K562 (cell line): ENCODE data around the gene LTBP4. TPM values are rescaled to one million over a fixed set of nuclear protein-coding genes. Genes with fewer than 3 reads are reported as not detected.

ENCODE experiments used
- CBX1 ChIP-seq: sonication (generic); IDR thresholded peaks from 2 replicates; pipeline ENCODE4 v1.6.1; 2016; ENCODE audit warnings: antibody characterized with exemption, low read depth, mild to moderate bottlenecking
- CBX3 ChIP-seq, 2 experiments: IDR thresholded peaks; 1 replicate in 1 of 2; 2 replicates in 1 of 2; pipeline ENCODE4 v1.6.1; 2012; ENCODE audit warnings: inconsistent platforms in 2 of 2, low read length in 2 of 2, borderline replicate concordance in 1 of 2, control low read depth in 1 of 2
- CCNT2 ChIP-seq: IDR thresholded peaks from 2 replicates; pipeline ENCODE4 v1.6.1; 2011; ENCODE audit warnings: borderline replicate concordance, low read depth, mild to moderate bottlenecking, moderate library complexity, mixed read lengths, low read length; ENCODE audit not compliant: insufficient read length; ENCODE audit errors: extremely low read depth
- CHD1 ChIP-seq: fragments of 200-600 bp; sonication (generic); IDR thresholded peaks from one replicate; pipeline ENCODE4 v1.6.1; 2012; ENCODE audit warnings: mild to moderate bottlenecking, moderate library complexity, low read length, inconsistent platforms
- ELF4 ChIP-seq: fragments of 450-650 bp; formaldehyde crosslinking; IDR thresholded peaks from 2 replicates; pipeline ENCODE4 v1.4.0; 2022; ENCODE audit warnings: missing genetic modification characterization
- ETV5 ChIP-seq: sonication (generic); formaldehyde crosslinking; IDR thresholded peaks from 2 replicates; pipeline ENCODE4 v1.4.0; 2020; ENCODE audit warnings: low read depth, mild to moderate bottlenecking, missing genetic modification reagents
- HDAC1 ChIP-seq, 2 experiments: fragments of 450-650 bp; IDR thresholded peaks; 2 replicates each; pipeline ENCODE4 v1.6.1; 2016 to 2017; ENCODE audit warnings: inconsistent platforms in 1 of 2, mild to moderate bottlenecking in 1 of 2, moderate library complexity in 1 of 2
- MCM3 ChIP-seq: fragments of 450-650 bp; IDR thresholded peaks from 2 replicates; pipeline ENCODE4 v1.6.1; 2016
- MYC ChIP-seq, 2 experiments: fragments of 250-450 bp in 1 of 2; sonication (Bioruptor Pico) in 1 of 2; IDR thresholded peaks; 2 replicates each; pipeline versions ENCODE4 v1.5.1 to v1.6.1; 2012 to 2021; ENCODE audit warnings: low read depth in 2 of 2, borderline replicate concordance in 1 of 2, improper control_type of control experiment in 1 of 2, low read length in 1 of 2, mild to moderate bottlenecking in 1 of 2, moderate library complexity in 1 of 2
- NFIX ChIP-seq: fragments of 250-450 bp; sonication (Bioruptor Pico); IDR thresholded peaks from 2 replicates; pipeline ENCODE4 v1.4.0; 2020; ENCODE audit warnings: low read depth, mild to moderate bottlenecking, moderate library complexity
- NRF1 ChIP-seq, 2 experiments: fragments of 450-650 bp; IDR thresholded peaks in 1 of 2; conservative IDR thresholded peaks in 1 of 2; 2 replicates each; pipeline ENCODE4 v1.6.1; 2014; ENCODE audit warnings: mild to moderate bottlenecking in 2 of 2
- PHF8 ChIP-seq: fragments of 200-600 bp; sonication (generic); IDR thresholded peaks from 2 replicates; pipeline ENCODE4 v1.6.1; 2012; ENCODE audit warnings: mixed run types, mild to moderate bottlenecking, inconsistent platforms, low read length, moderate library complexity, borderline replicate concordance
- RCOR1 ChIP-seq, 2 experiments: IDR thresholded peaks; 2 replicates each; pipeline ENCODE4 v1.6.1; 2012; ENCODE audit warnings: low read depth in 2 of 2, low read length in 2 of 2, borderline replicate concordance in 1 of 2, improper control_type of control experiment in 1 of 2
- TBL1XR1 ChIP-seq, 2 experiments: IDR thresholded peaks; 2 replicates each; pipeline ENCODE4 v1.6.1; 2012; ENCODE audit warnings: improper control_type of control experiment in 2 of 2, low read length in 2 of 2, mild to moderate bottlenecking in 1 of 2
- TCF3 ChIP-seq: sonication (generic); formaldehyde crosslinking; IDR thresholded peaks from 2 replicates; pipeline ENCODE4 v1.4.0; 2020; ENCODE audit warnings: mild to moderate bottlenecking, missing genetic modification reagents
- ZNF644 ChIP-seq: fragments of 200-800 bp; sonication (Bioruptor generic); IDR thresholded peaks from 2 replicates; pipeline ENCODE4 v1.6.1; 2016; ENCODE audit warnings: low read depth, missing genetic modification characterization, missing compliant biosample characterization
- ZNF696 ChIP-seq: fragments of 250-450 bp; sonication (Bioruptor Pico); conservative IDR thresholded peaks from 2 replicates; pipeline ENCODE4 v1.4.0; 2020; ENCODE audit warnings: mild to moderate bottlenecking, moderate library complexity
- polyA plus RNA-seq, 8 experiments: library from polyadenylated mRNA; depleted of rRNA in 4 of 8; stranded (reverse) in 5 of 8; unstranded in 3 of 8; fragments of >200 nt; fragmentation: Nextera tagmentation in 2 of 8; fragmentation: Illumina TruSeq in 1 of 8; extraction: Ambion mirVana in 2 of 8; extraction: Trizol in 1 of 8; gene quantifications; 2 replicates each; pipeline versions ENCODE4 v1.2.1 to v1.2.3, GENCODE V29; 2011 to 2014; ENCODE audit warnings: inconsistent platforms in 1 of 8, missing spikeins in 1 of 8
- total RNA-seq, 7 experiments: library from RNA; depleted of rRNA in 6 of 7; stranded (reverse); fragments of >200 nt in 6 of 7; fragmentation: Illumina TruSeq in 2 of 7; extraction: Trizol in 2 of 7; gene quantifications; 2 replicates each; pipeline versions ENCODE4 v1.2.1 to v1.2.3, GENCODE V29; 2011 to 2021; ENCODE audit warnings: low replicate concordance in 1 of 7
- TF ChIP-seq, protein P1 (sequence below): sonication (generic); formaldehyde crosslinking; IDR thresholded peaks from 2 replicates; pipeline ENCODE4 v1.8.0; 2022; ENCODE audit warnings: mild to moderate bottlenecking, missing genetic modification reagents
- TF ChIP-seq, protein P2 (sequence below): sonication (generic); formaldehyde crosslinking; IDR thresholded peaks from 2 replicates; pipeline ENCODE4 v1.8.0; 2022; ENCODE audit warnings: mild to moderate bottlenecking, missing genetic modification reagents
- TF ChIP-seq, protein P3 (sequence below): fragments of 450-650 bp; formaldehyde crosslinking; IDR thresholded peaks from 2 replicates; pipeline ENCODE4 v1.4.0; 2020; ENCODE audit warnings: mild to moderate bottlenecking

LTBP4 gene
- total and polyA plus RNA-seq, 9 of the 15 experiments (the other 6 are each of a cell fraction or from before 2014, with no cell fraction given): 0.35 to 160 (median 31.6) TPM

DNA sequence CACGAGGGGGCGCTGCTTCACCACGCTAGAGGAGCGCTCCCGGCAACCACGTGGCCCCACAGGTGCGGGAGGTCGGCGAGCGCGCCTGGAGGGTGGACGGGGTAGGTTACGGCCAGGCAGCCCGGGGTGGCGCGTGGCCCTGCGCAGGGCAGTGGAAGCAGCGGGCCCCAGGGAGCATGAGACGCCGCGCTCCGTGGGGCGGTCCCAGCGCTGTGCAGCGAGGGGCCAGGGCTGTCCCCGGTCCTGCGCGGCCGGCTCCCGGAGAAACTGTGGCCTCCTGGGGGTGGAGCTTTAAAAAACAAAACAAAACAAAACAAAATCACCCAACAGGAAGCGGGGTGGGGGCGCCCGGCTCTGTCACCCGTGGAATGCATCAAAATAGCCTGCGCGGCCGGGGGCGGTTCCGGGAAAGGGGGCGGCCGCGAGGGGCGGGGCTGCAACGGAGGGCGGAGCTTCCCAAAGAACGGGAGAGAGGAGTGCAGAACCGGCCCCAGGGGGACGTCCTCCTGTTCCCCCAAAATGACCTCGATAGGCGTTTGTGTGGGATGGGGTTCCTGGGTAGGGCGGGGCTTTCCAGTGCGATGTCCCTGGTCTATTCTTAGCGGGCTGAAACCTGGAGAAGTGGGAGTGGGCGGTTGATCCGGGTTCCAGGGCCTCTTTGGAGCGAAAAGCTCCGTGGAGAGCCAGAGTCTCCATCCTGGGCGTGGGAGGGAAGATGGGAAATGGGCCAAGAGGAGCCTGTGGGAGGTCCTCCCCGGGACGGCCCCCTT is 61.9 kb downstream of the LTBP4 start (continued):
- TF ChIP-seq, protein P1, sequence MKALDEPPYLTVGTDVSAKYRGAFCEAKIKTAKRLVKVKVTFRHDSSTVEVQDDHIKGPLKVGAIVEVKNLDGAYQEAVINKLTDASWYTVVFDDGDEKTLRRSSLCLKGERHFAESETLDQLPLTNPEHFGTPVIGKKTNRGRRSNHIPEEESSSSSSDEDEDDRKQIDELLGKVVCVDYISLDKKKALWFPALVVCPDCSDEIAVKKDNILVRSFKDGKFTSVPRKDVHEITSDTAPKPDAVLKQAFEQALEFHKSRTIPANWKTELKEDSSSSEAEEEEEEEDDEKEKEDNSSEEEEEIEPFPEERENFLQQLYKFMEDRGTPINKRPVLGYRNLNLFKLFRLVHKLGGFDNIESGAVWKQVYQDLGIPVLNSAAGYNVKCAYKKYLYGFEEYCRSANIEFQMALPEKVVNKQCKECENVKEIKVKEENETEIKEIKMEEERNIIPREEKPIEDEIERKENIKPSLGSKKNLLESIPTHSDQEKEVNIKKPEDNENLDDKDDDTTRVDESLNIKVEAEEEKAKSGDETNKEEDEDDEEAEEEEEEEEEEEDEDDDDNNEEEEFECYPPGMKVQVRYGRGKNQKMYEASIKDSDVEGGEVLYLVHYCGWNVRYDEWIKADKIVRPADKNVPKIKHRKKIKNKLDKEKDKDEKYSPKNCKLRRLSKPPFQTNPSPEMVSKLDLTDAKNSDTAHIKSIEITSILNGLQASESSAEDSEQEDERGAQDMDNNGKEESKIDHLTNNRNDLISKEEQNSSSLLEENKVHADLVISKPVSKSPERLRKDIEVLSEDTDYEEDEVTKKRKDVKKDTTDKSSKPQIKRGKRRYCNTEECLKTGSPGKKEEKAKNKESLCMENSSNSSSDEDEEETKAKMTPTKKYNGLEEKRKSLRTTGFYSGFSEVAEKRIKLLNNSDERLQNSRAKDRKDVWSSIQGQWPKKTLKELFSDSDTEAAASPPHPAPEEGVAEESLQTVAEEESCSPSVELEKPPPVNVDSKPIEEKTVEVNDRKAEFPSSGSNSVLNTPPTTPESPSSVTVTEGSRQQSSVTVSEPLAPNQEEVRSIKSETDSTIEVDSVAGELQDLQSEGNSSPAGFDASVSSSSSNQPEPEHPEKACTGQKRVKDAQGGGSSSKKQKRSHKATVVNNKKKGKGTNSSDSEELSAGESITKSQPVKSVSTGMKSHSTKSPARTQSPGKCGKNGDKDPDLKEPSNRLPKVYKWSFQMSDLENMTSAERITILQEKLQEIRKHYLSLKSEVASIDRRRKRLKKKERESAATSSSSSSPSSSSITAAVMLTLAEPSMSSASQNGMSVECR (CRISPR knock-in tag): peak; percentile 98
- TF ChIP-seq NRF1 (conservative IDR thresholded peaks at IDR 0.05 in 1 of 2, IDR thresholded peaks at IDR 0.05 in 1 of 2) (peak; percentile 88 to 90), MCM3 (no peak), NFIX (CRISPR knock-in tag) (no peak), CCNT2 (peak; percentile 64), CBX1 (peak; percentile 61; the same call in 1 of the 2 replicates), ZNF696 (CRISPR knock-in tag) (no peak), PHF8 (peak; percentile 53; the same call in 1 of the 2 replicates), TCF3 (peak; percentile 57), CBX3 (IDR thresholded peaks at IDR 0.05; ENCODE audit: borderline replicate concordance in 1 of 2, low read length in 2 of 2) (no peak), ELF4 (CRISPR knock-in tag) (no peak), CHD1 (no peak), ZNF644 (no peak), ETV5 (no peak), RCOR1 (IDR thresholded peaks at IDR 0.05; ENCODE audit: borderline replicate concordance in 1 of 2, low read depth in 2 of 2, low read length in 2 of 2) (peak in 1 of 2 experiments; percentile 48; a peak in 1 of 4 replicates), MYC (IDR thresholded peaks at IDR 0.05; ENCODE audit: low read depth, low read length) (peak; percentile 100), MYC (CRISPR knock-in tag; IDR thresholded peaks at IDR 0.05; ENCODE audit: borderline replicate concordance, low read depth) (no peak; the same call in 1 of the 2 replicates), TBL1XR1 (IDR thresholded peaks at IDR 0.05; ENCODE audit: low read length in 2 of 2) (no peak), HDAC1 (IDR thresholded peaks at IDR 0.05) (peak; percentile 48 to 99; a peak in 3 of 4 replicates)
- TF ChIP-seq, protein P2, sequence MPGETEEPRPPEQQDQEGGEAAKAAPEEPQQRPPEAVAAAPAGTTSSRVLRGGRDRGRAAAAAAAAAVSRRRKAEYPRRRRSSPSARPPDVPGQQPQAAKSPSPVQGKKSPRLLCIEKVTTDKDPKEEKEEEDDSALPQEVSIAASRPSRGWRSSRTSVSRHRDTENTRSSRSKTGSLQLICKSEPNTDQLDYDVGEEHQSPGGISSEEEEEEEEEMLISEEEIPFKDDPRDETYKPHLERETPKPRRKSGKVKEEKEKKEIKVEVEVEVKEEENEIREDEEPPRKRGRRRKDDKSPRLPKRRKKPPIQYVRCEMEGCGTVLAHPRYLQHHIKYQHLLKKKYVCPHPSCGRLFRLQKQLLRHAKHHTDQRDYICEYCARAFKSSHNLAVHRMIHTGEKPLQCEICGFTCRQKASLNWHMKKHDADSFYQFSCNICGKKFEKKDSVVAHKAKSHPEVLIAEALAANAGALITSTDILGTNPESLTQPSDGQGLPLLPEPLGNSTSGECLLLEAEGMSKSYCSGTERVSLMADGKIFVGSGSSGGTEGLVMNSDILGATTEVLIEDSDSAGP (CRISPR knock-in tag): peak; percentile 44; the same call in 1 of the 2 replicates
- TF ChIP-seq, protein P3, sequence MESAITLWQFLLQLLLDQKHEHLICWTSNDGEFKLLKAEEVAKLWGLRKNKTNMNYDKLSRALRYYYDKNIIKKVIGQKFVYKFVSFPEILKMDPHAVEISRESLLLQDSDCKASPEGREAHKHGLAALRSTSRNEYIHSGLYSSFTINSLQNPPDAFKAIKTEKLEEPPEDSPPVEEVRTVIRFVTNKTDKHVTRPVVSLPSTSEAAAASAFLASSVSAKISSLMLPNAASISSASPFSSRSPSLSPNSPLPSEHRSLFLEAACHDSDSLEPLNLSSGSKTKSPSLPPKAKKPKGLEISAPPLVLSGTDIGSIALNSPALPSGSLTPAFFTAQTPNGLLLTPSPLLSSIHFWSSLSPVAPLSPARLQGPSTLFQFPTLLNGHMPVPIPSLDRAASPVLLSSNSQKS (CRISPR knock-in tag): no peak
